ENCODE measurements around the gene PRG3.

- no peak for TF ChIP-seq POLR2AphosphoS5 (IDR thresholded peaks at IDR 0.05)
- TF ChIP-seq, protein P1, sequence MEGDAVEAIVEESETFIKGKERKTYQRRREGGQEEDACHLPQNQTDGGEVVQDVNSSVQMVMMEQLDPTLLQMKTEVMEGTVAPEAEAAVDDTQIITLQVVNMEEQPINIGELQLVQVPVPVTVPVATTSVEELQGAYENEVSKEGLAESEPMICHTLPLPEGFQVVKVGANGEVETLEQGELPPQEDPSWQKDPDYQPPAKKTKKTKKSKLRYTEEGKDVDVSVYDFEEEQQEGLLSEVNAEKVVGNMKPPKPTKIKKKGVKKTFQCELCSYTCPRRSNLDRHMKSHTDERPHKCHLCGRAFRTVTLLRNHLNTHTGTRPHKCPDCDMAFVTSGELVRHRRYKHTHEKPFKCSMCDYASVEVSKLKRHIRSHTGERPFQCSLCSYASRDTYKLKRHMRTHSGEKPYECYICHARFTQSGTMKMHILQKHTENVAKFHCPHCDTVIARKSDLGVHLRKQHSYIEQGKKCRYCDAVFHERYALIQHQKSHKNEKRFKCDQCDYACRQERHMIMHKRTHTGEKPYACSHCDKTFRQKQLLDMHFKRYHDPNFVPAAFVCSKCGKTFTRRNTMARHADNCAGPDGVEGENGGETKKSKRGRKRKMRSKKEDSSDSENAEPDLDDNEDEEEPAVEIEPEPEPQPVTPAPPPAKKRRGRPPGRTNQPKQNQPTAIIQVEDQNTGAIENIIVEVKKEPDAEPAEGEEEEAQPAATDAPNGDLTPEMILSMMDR (IDR thresholded peaks at IDR 0.05): no peak
- TF ChIP-seq POLR2A (IDR thresholded peaks at IDR 0.05): no peak
Measured at GRCh38 chr11:57426439-57426928, 45.5 kb upstream of the PRG3 start.

All from stomach (tissue), 4 donors.